ENCODE results near the gene CIC.

CIC gene

DNA sequence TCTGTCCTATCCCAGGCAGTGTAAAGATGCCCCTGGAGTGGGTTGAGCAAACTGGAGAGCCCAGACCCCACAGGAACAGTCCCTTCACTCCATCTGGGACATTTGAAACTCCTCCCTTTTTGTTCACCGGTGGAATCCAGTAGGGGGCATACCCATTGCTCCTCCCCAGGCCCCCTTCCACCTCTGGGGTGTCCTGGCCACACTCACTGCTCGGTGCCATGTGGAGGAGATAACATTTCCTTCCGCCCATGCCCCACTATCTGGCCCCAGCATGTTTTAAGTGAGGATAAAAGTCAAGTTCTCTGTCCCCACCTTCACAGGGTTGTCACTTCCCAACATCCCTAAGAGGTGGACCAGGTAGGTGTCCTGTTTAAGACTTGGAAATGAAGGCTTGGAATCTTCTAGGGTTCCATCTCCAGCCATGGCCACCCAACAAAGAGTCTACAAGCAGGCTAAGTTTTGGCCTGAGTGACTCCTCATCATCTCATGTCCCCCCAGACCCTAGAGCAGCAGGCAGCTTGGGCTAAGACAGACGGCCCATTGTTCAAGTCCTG, 39.7 kb upstream of the CIC start:
- TF ChIP-seq Cebpa-rat (IDR thresholded peaks at IDR 0.05): no peak
- Histone ChIP-seq H3K27ac (peak overlapping the region in 3 of 11 experiments; percentile 20 to 29 (median 25); a peak in 3 of 22 replicates), H3K4me2 (no peak overlapping the region), H3K27me3 (no peaks in the 10 kb centered on the region), H3K4me1 (peaks cover 0 to 25% (median 9%) of the 10 kb centered on the region in 10 experiments; a peak in 11 of 20 replicates), H3K36me3 (peaks cover 94 to 100% (median 97%) of the 10 kb centered on the region in 11 experiments), H3K9ac (peak overlapping the region in 2 of 11 experiments; percentile 20 to 35; a peak in 2 of 22 replicates), H3K9me3 (replicated peaks in 1 of 11) (no peaks in the 10 kb centered on the region), H4K20me1 (peaks cover 78 to 99% (median 96%) of the 10 kb centered on the region in 11 experiments), H3K4me3 (no peak overlapping the region)

DNA sequence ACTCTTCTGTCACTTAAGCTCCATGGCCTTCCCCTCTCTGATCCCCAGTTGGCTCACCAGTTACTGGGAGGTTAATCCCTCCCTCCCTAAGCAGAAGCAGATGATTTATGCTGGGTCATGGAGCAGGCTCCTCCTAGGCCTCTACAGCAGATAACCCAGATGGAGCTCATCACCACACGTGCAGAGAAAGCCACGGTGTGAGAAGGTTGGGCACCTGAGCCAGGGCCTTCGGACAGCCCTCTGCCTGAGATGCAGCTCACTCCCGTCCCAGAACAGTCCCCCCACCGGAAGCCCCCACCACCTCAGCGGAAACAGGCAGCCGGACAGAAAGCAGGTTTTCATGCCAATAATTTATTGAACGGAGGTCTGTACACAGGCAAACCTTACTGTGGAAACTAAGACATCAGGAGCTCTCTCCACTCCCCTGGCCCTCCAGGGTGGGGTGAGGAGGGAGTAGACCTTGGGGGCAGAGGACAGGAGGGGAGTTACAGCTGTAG, 39.1 kb upstream of the CIC start:
- Histone ChIP-seq H4K20me1 (peaks cover 81 to 99% (median 96%) of the 10 kb centered on the region in 11 experiments), H3K27me3 (no peaks in the 10 kb centered on the region), H3K27ac (peak overlapping the region in 3 of 11 experiments; percentile 20 to 29 (median 25); a peak in 4 of 22 replicates), H3K9ac (peak overlapping the region in 2 of 11 experiments; percentile 20 to 35; a peak in 1 of 22 replicates), H3K9me3 (replicated peaks in 1 of 11) (no peaks in the 10 kb centered on the region), H3K4me3 (no peak overlapping the region), H3K36me3 (peaks cover 94 to 100% (median 97%) of the 10 kb centered on the region in 11 experiments), H3K4me2 (no peak overlapping the region), H3K4me1 (peaks cover 0 to 25% (median 9%) of the 10 kb centered on the region in 10 experiments; a peak in 11 of 20 replicates)
- no peak for TF ChIP-seq Cebpa-rat (IDR thresholded peaks at IDR 0.05)

DNA sequence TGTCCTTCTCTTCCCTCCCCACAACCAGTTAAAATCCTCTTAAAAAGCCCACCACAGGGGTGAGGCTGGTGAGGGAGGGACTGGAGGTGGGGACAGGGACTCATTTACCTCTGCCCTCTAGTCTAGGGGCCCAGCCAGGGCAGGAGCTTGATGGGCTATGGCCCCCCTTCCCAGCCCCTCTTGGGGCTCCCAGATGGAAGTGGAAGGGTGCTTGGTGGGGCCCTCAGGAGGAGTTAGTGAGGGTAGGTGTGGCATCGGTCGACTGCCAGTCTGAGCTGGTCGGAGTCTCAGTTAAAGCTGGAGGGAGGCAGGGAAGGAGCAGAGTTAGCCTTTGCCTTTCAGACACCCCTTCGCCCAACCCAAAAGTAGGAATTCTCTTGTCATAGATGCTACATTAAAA, 38.5 kb upstream of the CIC start:
- H3K9me3 ChIP-seq (replicated peaks in 1 of 11): no peaks in the 10 kb centered on the region
- TF ChIP-seq Cebpa-rat (IDR thresholded peaks at IDR 0.05): no peak
- no peak overlapping the region for H3K4me3 ChIP-seq
- peaks cover 94 to 100% (median 97%) of the 10 kb centered on the region in 11 experiments for H3K36me3 ChIP-seq
- H4K20me1 ChIP-seq: peaks cover 85 to 99% (median 96%) of the 10 kb centered on the region in 11 experiments
- no peak overlapping the region for H3K4me2 ChIP-seq
- 0 out of 22 replicates have a peak overlapping the region, but pooled peaks of 3 of the 11 experiments have one; percentile 31 to 34 (median 33) for H3K9ac ChIP-seq
- no peak overlapping the region for H3K27ac ChIP-seq
- H3K27me3 ChIP-seq: no peaks in the 10 kb centered on the region
- peaks cover 0 to 25% (median 9%) of the 10 kb centered on the region in 10 experiments; a peak in 11 of 20 replicates for H3K4me1 ChIP-seq

DNA sequence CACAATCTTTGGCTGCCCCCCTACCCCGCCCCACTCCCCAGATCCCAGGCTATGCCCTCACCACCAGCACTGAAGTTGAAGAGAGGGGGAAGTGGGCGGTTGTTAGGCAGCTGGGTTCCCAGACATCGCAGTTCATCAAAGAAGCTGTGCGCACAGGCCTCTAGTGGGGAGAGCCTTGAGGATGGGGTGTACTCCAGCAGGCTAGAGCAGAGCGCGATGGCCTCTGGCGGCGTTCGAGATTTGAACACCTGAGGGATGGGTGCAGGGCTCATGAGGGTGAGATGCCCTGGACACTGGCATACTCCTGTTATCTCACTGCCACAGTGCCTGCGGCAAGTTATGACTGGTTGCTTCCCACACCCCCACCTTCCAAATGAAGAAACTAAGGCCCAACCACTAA, 36.6 kb upstream of the CIC start:
- H3K9ac ChIP-seq: peak overlapping the region in 2 of 11 experiments; percentile 18 to 31; a peak in 2 of 22 replicates
- H4K20me1 ChIP-seq: peaks cover 80 to 98% (median 95%) of the 10 kb centered on the region in 11 experiments
- no peaks in the 10 kb centered on the region for H3K9me3 ChIP-seq (replicated peaks in 1 of 11)
- H3K27ac ChIP-seq: no peak overlapping the region
- 0 out of 22 replicates have a peak overlapping the region, but pooled peaks of 1 of the 11 experiments have one; percentile 24 for H3K4me2 ChIP-seq
- no peak for TF ChIP-seq Cebpa-rat (IDR thresholded peaks at IDR 0.05)
- H3K4me3 ChIP-seq: no peak overlapping the region
- no peaks in the 10 kb centered on the region for H3K27me3 ChIP-seq
- H3K36me3 ChIP-seq: peaks cover 93 to 100% (median 96%) of the 10 kb centered on the region in 11 experiments
- peaks cover 0 to 25% (median 9%) of the 10 kb centered on the region in 10 experiments; a peak in 11 of 20 replicates for H3K4me1 ChIP-seq

DNA sequence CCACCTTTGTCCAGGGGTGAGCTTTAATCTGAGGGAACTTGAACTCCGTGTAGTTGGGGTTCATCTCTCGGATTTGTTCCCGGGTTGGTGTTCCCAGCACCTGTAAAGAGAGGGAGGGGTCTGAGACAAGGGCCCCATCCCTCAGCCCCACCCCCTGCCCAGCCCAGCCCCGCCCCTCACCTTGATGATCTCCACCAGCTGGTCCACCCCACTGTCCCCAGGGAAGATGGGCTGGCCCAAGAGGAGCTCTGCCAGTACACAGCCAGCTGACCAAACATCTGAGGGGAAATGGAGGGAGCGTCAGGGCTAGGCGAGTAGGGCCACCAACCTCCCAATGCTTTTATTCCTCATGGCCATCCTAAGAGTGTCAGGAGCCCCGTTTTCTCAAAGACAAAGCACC, 35.9 kb upstream of the CIC start:
- H4K20me1 ChIP-seq: peaks cover 75 to 98% (median 94%) of the 10 kb centered on the region in 11 experiments
- H3K36me3 ChIP-seq: peaks cover 87 to 100% (median 96%) of the 10 kb centered on the region in 11 experiments
- H3K9ac ChIP-seq: peak overlapping the region in 2 of 11 experiments; percentile 3 to 29; a peak in 1 of 22 replicates
- no peaks in the 10 kb centered on the region for H3K9me3 ChIP-seq (replicated peaks in 1 of 11)
- H3K27ac ChIP-seq: no peak overlapping the region
- no peak overlapping the region for H3K4me2 ChIP-seq
- no peak for TF ChIP-seq Cebpa-rat (IDR thresholded peaks at IDR 0.05)
- H3K27me3 ChIP-seq: no peaks in the 10 kb centered on the region
- H3K4me1 ChIP-seq: peaks cover 0 to 25% (median 9%) of the 10 kb centered on the region in 10 experiments; a peak in 11 of 20 replicates
- H3K4me3 ChIP-seq: no peak overlapping the region

DNA sequence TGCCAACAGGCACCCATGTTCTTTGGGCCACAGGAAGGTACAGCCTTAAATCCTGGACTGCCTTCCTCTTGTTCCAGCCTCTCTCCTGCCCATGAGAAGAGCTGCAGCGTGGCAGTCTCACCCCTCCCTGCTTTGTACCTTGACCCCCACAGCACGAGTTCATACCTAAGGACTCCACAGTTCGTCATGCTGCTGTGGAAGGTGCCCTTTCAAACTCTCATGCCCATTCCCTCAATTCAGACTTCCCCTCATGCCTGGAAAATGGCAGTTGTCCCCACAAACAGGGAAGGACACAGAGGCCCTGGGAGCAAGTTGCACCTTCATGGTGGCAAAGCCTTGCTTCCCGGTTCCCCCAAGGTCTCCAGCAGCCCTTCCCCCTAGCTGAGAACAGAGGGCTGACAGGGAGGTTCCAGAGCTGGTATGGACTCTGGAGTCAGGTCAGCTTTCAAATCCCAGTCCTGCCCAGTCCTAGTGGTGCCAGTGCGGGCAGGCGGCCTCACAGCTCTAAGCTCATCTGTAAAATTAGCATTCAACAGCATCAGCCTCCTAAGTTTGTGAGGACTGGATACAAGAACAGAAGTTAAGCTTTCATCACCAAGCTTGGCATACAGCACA, 35.3 kb upstream of the CIC start:
- Histone ChIP-seq H4K20me1 (peaks cover 70 to 98% (median 94%) of the 10 kb centered on the region in 11 experiments), H3K36me3 (peaks cover 86 to 100% (median 95%) of the 10 kb centered on the region in 11 experiments), H3K9me3 (replicated peaks in 1 of 11) (no peaks in the 10 kb centered on the region), H3K27me3 (no peaks in the 10 kb centered on the region), H3K27ac (no peak overlapping the region), H3K4me3 (no peak overlapping the region), H3K9ac (peak overlapping the region in 3 of 11 experiments; percentile 3 to 29 (median 19); a peak in 2 of 22 replicates), H3K4me1 (peaks cover 2 to 23% (median 9%) of the 10 kb centered on the region in 10 experiments; a peak in 14 of 20 replicates), H3K4me2 (no peak overlapping the region)
- TF ChIP-seq Cebpa-rat (IDR thresholded peaks at IDR 0.05): no peak

DNA sequence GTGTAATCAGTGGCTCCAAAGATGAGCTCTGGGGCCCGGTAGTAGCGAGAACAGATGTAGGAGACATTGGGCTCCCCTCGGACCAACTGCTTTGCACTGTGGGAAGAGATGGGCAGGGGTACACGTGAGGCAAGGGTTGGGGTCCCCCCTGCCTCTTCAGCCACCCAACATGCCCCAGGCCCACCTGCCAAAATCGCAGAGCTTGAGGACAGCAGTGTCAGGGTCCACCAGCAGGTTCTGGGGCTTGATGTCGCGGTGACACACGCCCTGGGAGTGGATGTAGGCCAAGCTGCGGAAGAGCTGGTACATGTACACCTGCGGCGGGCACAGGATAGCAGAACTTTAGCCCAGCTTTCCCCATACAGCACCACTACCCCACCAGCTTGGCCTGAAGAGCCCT, 34.7 kb upstream of the CIC start:
- no peak overlapping the region for H3K4me2 ChIP-seq
- H3K27me3 ChIP-seq: no peaks in the 10 kb centered on the region
- no peak for TF ChIP-seq Cebpa-rat (IDR thresholded peaks at IDR 0.05)
- H3K9me3 ChIP-seq (replicated peaks in 1 of 11): no peaks in the 10 kb centered on the region
- no peak overlapping the region for H3K4me3 ChIP-seq
- peaks cover 86 to 100% (median 95%) of the 10 kb centered on the region in 11 experiments for H3K36me3 ChIP-seq
- peak overlapping the region in 1 of 11 experiments; percentile 19; a peak in 1 of 22 replicates for H3K9ac ChIP-seq
- no peak overlapping the region for H3K27ac ChIP-seq
- peaks cover 70 to 98% (median 94%) of the 10 kb centered on the region in 11 experiments for H4K20me1 ChIP-seq
- H3K4me1 ChIP-seq: peaks cover 8 to 29% (median 12%) of the 10 kb centered on the region in 10 experiments; a peak in 16 of 20 replicates

DNA sequence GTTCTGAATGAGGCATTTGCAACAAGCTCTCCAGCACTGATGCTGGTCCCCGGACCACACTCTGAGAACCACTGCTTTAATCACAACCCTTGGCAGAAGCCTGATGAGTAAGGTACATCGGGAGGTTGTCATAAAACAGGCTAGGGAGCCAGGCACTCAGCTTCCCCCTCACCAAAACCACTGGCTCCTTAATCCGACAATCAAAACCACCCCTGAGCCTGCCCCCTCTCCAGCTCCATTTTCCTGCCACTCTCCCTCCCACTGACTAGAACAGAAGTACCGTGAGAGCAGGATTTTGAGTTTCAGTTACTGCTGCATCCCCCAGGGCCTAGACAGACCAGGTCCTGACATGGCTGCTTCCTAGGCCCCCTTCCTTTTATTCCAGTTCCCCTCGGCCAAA, 33.9 kb upstream of the CIC start:
- TF ChIP-seq Cebpa-rat (IDR thresholded peaks at IDR 0.05): no peak
- Histone ChIP-seq H3K4me1 (peaks cover 16 to 37% (median 20%) of the 10 kb centered on the region in 10 experiments), H3K36me3 (peaks cover 79 to 100% (median 95%) of the 10 kb centered on the region in 11 experiments), H3K27me3 (no peaks in the 10 kb centered on the region), H4K20me1 (peaks cover 69 to 98% (median 94%) of the 10 kb centered on the region in 11 experiments), H3K4me3 (no peak overlapping the region), H3K27ac (no peak overlapping the region), H3K9ac (peak overlapping the region in 2 of 11 experiments; percentile 18 to 24; a peak in 3 of 22 replicates), H3K9me3 (replicated peaks in 1 of 11) (no peaks in the 10 kb centered on the region), H3K4me2 (no peak overlapping the region)
